MV-4-11 (cell line): ENCODE results near the gene LRMDA.

ENCODE experiments used
- DNase-seq: peaks from one replicate; lab custom pipeline; 2025; lab: John Stamatoyannopoulos, UW

Gene LRMDA

GRCh38 chr10:75431180-75432111 is at the start of gene LRMDA:
Gene LRMDA (plus strand): TSS chr10:75431624.
- DNase-seq: peak; percentile 74

GRCh38 chr10:75386128-75386527 is 45.3 kb upstream of the LRMDA start:
- DNase-seq: no peak

- no peak for DNase-seq
These were observed 43.3 kb upstream of the LRMDA start for GRCh38 chr10:75388082-75388481.

DNA sequence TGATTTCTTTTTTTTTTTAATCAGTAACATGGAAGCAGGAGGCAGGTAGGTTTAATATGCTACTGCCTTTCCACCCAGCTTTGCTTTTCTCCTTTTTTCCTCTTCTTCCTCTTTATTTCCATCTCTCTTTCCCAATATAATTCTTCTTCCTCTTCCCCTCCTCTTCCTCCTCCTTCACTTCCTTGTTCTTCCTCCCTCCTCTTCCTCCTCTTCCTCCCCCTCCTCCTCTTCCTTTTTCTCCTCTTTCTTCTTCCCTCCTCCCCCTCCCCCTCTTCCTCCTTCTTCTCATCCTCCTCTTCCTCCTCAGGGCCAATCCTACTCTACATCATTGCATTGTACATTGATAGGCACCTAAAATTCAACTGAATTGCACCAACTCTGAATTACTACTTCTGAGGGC is 41.2 kb upstream of the LRMDA start:
- DNase-seq: no peak

GRCh38 chr10:75392271-75392670 is 39.2 kb upstream of the LRMDA start:
- DNase-seq: no peak

- DNase-seq: no peak
These were observed 38.7 kb upstream of the LRMDA start for GRCh38 chr10:75392744-75393143.

GRCh38 chr10:75394221-75394620 is 37.2 kb upstream of the LRMDA start:
- DNase-seq: no peak

DNA sequence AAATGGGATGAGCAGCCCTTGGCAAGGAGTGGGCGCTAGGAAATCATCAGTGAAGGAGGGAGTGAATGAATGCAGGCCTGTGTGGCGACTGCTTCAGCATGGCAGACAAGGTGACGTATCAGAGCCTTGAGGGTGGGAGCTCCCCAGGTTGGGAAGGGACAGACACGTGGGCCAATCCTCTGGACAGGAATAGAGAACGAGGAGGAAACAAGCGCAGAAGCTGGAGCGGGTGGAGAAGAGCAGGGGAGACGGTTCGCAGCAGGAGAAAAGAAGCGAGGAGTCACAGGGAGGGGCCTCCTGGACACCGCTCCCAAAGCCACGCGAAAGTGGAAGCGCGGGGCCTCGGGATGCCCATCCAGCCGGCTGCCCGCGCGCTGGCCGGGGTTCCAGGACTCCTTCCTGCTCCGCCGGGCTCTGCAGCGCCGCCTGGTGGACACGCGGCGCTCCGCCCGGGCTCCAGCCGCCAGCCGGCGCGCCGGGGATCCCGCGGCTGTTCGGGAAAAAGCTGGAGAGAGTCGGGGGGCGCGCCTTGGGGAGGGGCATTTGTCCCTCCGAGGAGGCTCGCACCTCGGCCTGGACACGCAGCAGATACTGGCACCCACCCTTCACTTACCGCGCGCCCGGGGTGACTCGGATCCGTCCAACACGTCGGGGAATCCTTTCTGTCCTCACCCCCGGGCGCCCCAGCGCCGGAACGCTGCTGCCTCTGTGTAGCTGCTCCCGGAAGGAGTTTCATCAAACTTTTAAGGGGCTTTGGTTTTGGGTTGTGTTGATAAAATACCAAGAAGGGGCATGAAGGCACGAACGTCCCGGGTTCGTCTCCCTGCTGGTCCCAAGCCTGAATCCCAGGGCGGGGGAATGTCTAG is 36.1 kb upstream of the LRMDA start:
- no peak for DNase-seq

- DNase-seq: no peak
These were observed 35.3 kb upstream of the LRMDA start for GRCh38 chr10:75395932-75396630.

DNA sequence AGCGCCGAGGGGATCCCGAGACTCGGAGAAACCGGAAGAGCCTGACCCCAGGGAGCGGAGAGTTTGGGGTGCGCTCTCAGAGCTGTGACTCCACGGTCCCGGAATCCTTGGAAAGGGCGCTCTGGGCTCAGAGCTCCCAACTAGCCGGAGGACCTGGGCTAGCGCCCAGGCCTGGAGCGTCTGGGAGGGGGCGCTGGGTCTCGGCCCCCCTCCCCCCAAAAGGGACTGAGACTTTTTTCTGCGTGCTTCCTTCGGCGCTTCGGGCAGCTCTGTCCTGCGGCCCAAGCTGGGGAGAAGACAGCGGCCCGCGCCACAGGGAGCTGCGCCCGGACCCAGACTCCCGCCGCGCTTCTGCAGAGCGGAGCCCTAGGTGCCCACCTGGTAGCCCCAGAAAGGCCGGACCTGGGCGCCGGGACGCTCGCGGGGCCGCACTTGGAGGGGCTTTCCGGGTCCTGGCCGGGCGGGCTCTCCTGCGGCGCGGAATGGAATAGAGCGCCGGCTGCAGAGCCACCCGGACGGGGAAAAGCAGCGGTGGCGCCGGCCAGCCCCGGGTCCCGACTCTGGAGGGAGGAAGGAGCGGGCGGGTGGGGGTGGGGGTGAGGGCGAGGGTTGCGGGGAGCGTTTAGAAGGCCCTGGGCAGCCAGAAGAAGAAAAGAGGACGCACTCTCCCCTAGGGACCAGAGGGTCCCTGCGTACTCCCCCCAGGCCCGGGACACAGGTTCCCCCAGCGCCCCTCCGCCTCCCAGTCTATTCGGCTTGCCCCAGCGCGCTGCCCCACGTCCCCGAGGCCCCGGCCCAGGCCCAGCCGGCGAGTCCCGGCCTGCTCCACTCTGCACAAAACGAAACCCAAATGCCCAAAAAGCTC is 34.6 kb upstream of the LRMDA start:
- DNase-seq: no peak

DNA sequence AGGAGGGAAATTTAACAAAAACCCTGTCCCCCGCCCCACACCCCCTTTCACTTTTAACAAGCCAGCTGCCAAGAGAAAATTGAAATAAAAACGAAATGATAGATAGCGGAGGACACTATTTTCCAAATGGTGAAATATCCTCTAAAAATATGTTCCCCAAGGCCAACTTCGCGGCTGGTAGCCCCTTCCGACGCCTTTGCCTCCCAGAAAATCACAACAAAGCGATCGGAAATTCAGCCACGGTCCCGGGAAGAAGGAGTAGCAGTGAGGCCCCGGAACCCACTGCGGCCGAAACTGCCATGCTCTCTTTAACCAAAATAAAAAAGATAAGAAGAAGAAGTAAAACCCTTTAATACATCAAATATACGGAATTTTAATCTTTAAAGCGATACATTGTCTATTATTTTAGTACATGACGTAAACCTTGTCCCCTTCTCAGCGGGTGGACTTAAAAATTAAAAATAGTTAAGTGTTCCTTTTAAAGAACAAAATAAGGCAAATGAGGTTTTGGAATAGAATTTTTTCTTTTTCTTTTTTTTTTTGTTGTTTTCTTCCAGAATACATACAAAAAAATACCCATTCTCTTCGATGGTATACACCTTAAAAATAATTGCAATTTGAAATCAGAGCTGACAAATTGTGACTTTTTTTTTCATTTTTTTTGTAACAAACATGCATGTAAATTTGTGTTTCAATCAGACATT is 33.8 kb upstream of the LRMDA start:
- no peak for DNase-seq

GRCh38 chr10:75398200-75398691 is 33.2 kb upstream of the LRMDA start:
- no peak for DNase-seq

DNA sequence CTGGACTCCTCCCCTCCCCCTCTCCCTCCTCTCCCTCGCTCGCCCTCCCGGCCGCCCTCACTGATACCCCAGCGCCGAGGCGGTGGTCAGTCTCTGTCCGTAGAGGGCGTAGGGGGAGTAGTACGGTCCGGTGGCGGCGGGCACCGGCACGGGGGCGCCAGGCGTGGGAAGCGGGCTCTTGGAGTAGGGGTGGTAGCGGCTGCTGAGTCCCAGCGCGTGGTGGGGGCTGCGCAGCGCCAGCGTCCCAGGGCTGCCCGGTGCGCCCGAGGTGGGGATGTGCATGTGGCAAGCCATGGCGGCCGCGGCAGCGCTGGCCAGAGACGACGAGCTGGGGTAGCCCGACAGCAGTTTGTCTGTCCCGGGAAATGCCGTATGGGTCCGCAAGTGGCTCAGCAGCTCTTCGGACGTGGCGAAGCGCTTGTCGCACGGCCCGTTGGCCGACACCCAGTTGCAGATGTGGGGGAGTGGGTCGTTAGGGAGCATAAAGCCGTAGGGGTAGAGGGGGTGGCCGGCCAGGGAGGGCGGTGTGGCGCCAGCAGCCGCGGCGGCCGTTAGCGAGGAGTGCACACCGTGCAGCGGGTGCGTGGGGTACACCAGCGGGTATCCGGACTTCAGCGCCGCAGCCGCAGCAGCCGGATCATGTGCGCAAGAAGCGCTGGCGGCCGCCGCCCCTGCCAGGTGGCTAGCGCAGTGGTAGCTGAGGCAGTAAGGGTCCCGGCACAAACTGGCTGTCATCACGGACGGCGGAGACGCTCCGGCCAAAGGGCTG is 32.5 kb upstream of the LRMDA start:
- no peak for DNase-seq

GRCh38 chr10:75399461-75400162 is 31.8 kb upstream of the LRMDA start:
- DNase-seq: peak; percentile 40

GRCh38 chr10:75400163-75400770 is 31.2 kb upstream of the LRMDA start:
- no peak for DNase-seq

DNA sequence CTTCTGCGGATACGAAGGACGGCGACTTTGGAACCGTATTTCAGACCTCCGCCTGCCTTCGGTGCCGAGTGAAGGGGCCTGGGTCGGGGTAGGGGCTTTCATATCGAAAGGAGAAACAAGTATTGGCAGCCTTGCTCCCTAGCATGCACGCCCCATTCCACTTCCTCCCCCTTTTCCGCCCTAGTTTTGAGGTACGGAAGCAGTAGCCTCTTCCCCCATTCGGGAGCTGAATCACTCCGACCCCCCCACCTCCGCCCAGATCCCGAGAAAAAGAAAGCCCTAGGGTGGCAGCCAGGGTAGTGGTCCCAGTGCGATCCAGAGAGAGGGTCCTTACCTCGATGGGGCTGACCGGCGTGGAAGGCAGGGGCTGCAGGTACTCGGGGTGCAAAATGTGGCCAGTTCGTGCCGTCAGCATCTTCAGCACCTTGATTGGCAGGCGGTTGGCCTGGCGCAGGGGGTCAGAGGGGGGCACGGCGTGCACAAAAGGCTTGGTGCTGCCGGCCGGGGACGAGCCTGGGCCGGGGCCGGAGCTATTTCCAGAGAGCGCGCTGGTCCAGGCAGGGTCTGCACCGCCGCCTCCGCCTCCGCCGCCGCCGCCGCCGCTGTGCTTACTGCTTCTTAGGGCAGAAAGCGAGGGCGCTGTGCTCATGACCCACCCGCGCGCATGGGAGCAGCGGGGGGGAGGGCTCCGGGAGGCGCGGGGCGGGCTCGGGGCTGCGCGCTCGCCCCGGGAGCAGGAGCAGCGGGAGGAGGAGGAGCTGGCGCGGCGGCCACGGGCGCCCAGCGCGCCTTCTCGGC is 30.5 kb upstream of the LRMDA start:
- DNase-seq: peak; percentile 4

GRCh38 chr10:75401569-75402485 is 29.6 kb upstream of the LRMDA start, which contains the start of gene ZNF503:
Gene ZNF503 (minus strand): TSS chr10:75401764. CDS start chr10:75401419, 345 bp downstream.
- DNase-seq: peak; percentile 88
